Epithelial cell of esophagus (primary cell): ENCODE data around the gene CPEB2.

Source experiments
- DNase-seq: peaks from one replicate; pipeline ENCODE4 v3.0.0; 2010; ENCODE audit warnings: low read depth
- H3K4me3 ChIP-seq: 2 replicates; pipeline ENCODE4 v1.5.1; 2011; ENCODE audit warnings: mild to moderate bottlenecking, low read length, control low read depth
- TF ChIP-seq, protein P1 (sequence below): IDR thresholded peaks from 2 replicates; pipeline ENCODE4 v1.5.1; 2011; ENCODE audit warnings: low read depth, mild to moderate bottlenecking, low read length, control low read depth, inconsistent platforms; ENCODE audit not compliant: insufficient read depth; ENCODE audit errors: missing control alignments

CPEB2 gene

DNA sequence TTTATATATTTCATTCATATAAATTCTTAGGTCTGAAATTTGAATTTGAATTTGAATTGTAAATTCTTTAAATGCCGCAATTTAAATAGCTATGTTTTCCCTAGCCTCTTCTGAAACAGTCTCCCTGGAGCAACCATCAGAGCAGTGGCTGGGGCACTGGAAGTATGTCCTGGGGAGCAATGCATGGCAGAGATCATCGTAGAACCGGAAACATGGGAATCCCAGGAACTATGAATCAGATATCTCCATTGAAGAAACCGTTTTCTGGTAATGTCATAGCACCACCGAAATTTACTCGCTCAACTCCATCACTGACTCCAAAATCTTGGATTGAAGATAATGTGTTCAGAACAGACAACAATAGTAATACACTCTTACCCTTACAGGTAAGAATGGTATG lies 4.9 kb downstream of the CPEB2 start:
- no peak overlapping the region for H3K4me3 ChIP-seq

DNA sequence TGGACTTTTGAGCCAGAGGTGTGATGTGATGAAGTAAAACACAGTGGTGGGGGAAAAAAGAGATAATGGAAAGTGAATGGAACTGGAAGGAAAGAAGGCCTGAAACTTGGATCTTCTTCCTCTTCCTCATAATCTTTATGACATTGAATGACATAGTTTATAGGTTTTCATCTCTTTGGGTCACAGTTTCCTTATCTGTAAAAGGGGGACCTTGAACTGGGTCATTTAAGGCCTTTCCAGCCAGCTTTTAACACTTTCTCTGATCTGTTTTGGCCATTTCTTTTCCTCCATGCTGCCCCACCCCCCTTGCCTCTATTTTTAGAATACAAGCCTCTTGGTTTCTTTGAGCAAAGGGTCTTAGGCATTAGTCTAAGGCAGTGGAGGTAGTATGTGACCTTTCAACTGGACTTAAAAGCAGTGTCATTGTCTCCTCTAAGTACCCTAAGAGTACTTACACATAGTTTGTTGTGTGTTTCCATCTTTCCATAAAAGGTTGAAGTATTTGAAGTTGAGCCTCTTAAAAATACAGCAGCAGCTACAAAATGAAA lies 7.8 kb downstream of the CPEB2 start:
- no peak overlapping the region for H3K4me3 ChIP-seq
- TF ChIP-seq, protein P1, sequence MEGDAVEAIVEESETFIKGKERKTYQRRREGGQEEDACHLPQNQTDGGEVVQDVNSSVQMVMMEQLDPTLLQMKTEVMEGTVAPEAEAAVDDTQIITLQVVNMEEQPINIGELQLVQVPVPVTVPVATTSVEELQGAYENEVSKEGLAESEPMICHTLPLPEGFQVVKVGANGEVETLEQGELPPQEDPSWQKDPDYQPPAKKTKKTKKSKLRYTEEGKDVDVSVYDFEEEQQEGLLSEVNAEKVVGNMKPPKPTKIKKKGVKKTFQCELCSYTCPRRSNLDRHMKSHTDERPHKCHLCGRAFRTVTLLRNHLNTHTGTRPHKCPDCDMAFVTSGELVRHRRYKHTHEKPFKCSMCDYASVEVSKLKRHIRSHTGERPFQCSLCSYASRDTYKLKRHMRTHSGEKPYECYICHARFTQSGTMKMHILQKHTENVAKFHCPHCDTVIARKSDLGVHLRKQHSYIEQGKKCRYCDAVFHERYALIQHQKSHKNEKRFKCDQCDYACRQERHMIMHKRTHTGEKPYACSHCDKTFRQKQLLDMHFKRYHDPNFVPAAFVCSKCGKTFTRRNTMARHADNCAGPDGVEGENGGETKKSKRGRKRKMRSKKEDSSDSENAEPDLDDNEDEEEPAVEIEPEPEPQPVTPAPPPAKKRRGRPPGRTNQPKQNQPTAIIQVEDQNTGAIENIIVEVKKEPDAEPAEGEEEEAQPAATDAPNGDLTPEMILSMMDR = no peak
- DNase-seq = no peak

More for the DNA sequence above, 4.9 kb downstream of the CPEB2 start:
- TF ChIP-seq, protein P1 = no peak
- DNase-seq = no peak

DNA sequence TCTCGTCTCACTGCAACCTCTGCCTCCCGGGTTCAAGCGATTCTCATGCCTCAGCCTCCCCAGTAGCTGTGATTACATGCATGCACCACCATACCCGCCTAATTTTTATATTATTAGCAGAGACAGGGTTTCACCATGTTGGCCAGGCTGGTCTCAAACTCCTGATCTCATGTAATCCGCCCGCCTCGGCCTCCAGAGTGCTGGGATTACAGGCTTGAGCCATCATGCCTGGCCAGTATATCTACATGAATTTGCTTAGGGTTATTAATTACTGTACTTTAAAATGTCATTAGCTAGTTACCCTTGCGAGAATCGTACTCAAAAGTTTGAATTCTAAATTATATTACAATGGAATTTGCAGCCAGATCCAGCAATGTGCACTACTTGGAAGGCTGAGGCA lies 8.9 kb downstream of the CPEB2 start:
- TF ChIP-seq, protein P1 = no peak
- no peak for DNase-seq
- no peak overlapping the region for H3K4me3 ChIP-seq

DNA sequence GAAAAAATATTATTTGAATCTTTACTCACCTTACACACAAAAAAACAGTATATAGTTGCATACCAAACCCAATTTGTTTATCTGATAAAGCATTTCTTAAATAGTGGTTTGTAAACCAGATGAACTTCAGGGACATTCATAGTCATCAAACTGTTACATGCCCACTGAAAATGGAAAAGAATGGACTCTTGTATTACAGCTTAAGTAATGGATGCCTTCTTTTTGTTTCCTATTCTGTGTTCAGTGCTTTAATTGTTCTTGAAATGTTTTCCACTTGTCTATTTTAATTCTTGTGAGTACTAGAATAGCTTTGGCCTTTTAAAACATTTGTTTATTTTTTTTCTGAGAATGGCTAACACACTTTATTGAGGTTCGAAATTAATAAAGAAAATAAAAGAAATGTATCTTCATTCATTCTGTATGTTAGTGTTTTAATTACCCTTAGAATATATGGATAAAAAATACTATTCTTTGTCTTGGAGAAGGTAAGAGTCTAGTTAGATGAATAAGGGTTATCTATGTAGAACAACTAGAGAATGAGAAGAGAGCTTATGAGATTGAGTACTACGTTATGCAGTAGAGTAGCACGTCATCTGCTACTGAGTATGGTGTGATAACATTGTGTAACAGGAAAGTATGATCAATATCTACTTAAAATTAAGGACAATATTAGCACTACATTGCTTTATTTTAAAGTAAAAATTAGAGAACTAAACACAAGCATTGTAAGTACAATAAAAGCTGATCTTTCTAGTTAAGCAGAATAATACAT lies 9.9 kb downstream of the CPEB2 start:
- DNase-seq = no peak
- no peak overlapping the region for H3K4me3 ChIP-seq
- TF ChIP-seq, protein P1 = no peak

DNA sequence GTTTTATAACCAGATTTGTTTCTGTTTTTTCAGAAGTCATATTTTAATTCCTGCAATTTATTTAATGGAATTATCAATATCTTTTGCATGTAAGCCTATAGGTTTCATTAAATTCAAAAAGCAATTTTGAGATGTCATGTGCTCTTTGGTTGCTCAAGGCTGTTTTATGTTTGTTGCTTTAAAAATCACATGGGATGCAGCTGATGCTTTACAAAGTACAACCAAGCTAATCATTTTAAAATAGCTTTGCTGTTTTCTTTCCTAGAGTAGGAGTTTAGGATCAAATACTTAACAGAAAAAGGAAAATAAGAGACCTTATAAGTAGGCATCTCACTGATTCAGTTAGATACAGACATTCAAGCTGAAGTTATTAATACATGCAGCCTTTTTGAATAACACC lies 11.3 kb downstream of the CPEB2 start:
- H3K4me3 ChIP-seq = no peak overlapping the region
- TF ChIP-seq, protein P1 = no peak
- no peak for DNase-seq

DNA sequence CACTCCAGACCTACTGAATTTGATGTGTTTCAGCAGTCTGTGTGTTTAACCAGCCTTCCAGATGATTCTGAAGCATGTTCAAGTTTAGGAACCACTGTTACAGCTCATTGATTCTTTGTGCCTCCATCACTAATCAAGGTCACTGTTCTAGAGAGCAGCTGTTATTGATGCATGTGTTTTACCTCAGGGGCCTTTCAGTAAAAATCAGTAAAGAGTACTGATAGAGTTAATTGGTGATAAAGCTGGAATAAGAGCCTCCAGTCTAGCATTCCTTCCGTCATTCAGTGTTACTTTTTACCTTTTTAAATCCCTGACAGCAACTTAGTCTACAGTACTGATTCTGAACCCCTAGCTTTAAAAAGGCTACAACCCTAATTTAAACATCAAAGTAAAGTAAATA lies 12.9 kb downstream of the CPEB2 start:
- H3K4me3 ChIP-seq = no peak overlapping the region
- TF ChIP-seq, protein P1 = no peak
- no peak for DNase-seq

DNA sequence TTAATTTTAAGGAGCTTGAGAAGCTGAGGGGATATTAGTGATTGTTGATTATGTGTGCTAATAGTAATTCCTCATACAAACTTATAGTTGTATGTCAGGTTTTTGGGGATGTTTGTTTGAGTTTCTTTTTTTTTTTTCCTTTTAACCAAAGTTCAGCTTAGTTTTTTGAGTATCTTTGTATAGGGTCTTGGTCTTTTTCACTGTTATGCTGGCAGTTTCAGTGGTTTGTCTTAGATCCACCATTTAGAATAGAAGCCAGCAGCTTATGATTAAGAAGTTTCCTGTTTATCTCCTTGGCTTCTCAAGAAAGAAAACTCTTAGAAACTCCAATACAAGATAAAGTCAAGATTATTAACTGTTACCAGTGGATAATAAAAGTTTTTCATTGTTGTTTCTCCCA lies 16.1 kb downstream of the CPEB2 start:
- DNase-seq = no peak
- TF ChIP-seq, protein P1 = no peak
- no peak overlapping the region for H3K4me3 ChIP-seq
